ENCODE results near the gene LKAAEAR1.

DNA sequence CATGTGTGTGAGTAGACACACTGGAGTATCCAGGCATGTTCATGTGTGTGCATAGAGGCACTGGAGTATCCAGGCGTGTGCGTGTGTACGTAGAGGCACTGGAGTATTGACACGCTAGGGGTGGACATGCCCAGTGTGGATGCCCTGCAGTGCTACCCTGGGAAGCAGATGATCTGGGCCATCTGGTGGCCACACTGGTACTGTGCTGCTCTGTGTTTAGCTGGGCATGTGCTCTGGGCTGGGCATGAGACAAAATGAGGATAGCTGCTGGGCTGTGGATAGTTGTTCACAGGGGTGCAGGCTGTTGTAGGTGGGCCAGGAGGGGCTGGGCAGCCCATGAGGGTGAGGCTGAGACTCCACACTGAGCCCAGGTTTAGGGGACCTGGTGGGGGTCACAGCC, 47.2 kb upstream of the LKAAEAR1 start:
- TF ChIP-seq, protein P1, sequence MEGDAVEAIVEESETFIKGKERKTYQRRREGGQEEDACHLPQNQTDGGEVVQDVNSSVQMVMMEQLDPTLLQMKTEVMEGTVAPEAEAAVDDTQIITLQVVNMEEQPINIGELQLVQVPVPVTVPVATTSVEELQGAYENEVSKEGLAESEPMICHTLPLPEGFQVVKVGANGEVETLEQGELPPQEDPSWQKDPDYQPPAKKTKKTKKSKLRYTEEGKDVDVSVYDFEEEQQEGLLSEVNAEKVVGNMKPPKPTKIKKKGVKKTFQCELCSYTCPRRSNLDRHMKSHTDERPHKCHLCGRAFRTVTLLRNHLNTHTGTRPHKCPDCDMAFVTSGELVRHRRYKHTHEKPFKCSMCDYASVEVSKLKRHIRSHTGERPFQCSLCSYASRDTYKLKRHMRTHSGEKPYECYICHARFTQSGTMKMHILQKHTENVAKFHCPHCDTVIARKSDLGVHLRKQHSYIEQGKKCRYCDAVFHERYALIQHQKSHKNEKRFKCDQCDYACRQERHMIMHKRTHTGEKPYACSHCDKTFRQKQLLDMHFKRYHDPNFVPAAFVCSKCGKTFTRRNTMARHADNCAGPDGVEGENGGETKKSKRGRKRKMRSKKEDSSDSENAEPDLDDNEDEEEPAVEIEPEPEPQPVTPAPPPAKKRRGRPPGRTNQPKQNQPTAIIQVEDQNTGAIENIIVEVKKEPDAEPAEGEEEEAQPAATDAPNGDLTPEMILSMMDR (IDR thresholded peaks at IDR 0.05; ENCODE audit: insufficient read depth, low read depth, low read length), result peak; percentile 5
- no peak for TF ChIP-seq EZH2 (IDR thresholded peaks at IDR 0.05; ENCODE audit: insufficient read depth, low read length)
